NCI-H2196 treated with DMSO at 0.1 percent for 48 hours (cell line): ENCODE results near the gene SGSM1.

ENCODE experiments used
- DNase-seq: peaks from one replicate; lab custom pipeline; 2025; ENCODE audit not compliant: unreplicated experiment; lab: John Stamatoyannopoulos, UW

The SGSM1 gene

GRCh38 chr22:24807284-24807950 is 1.4 kb downstream of the SGSM1 start:
- no peak for DNase-seq

DNA sequence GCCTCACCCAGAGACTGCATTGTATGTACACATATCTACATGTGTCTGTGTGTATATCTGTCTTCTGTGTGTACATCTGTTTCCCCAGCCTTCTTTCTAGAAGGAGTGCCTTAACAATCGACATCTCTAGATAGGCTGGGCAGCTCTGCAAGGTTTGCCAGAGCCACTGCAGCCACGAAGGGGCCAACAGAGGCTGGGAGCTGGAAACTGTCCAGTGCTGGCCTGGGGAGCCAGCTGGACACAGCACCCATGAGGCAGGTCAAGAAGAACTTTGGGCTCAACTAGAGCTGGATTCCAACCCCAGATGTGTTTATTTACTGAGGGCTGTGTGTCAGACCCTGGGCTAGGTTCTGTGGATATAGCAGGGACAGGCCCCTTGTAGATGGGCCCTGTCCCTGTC is 3.3 kb downstream of the SGSM1 start:
- DNase-seq = no peak

DNA sequence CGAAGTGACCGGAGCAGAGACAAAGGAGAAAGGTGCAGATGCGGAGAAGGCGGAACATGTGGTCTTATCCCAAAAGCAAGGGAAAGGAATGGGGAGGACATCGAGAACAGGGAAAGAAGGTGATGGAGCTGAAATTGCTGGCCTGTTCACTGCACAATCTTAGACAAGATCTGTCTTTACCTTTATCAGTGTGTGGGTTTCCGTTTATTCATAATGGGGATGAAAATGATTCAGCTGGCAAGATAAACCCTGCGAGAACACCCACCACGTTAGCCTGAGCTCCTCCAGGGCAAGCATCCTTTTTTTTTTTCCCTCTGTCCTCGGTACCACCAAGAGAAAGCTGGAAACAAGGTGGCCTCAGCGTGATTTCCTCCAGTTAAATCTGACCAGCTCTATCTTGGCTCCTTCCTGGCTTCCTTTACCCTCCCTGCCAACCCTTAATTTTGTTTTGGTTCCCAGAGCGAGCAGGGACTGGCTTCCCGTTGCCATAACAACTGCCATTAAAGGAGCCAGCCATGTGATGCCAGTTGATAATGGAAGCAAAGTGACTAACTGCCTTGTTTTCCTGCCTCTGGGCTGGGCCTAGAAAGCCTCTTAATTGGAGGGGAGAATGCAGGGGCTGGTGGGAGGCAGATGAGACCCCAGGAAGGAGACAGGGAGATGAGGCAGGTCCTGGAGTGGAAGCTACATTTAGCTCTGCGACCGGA is 4.2 kb downstream of the SGSM1 start:
- peak; percentile 19 for DNase-seq

DNA sequence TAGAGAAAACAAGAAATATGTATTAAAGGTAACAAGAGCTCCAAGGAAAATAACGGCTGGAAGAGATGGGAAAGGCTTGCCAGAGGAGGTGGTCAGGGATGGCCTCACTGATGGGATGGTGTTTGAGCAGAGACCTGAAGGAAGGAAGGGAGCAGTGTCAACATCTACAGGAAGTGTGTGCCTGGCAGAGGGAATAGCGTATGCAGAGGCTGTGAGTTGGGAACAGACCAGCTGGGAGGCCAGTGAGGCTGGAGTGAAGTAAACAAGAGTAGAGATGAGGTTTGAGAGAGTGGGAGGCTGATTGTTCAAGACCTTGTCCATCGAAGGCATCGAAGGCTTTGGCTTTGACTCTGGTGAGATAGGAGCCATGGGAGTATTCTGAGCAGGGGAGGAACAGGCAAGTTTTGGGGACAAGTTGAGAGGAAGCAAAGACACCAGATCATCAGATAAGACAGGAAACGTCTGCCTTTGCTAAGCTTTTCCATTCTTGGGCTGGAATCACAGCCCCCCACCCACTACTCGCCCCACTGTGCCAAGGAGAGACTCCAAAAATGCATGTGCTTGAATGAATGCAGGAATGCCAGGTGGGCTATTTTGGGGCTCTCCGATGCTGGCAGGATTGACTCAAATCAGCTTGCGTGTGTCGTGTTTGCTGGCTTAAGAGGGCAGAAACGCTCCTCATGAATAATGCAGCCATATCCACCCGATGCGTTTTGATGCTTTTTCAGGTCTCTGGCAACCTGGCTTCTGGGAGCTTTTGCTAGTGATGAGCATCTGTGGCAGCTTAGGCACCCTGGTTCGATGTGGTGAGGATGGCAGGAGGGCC is 7.2 kb downstream of the SGSM1 start:
- DNase-seq = no peak

DNA sequence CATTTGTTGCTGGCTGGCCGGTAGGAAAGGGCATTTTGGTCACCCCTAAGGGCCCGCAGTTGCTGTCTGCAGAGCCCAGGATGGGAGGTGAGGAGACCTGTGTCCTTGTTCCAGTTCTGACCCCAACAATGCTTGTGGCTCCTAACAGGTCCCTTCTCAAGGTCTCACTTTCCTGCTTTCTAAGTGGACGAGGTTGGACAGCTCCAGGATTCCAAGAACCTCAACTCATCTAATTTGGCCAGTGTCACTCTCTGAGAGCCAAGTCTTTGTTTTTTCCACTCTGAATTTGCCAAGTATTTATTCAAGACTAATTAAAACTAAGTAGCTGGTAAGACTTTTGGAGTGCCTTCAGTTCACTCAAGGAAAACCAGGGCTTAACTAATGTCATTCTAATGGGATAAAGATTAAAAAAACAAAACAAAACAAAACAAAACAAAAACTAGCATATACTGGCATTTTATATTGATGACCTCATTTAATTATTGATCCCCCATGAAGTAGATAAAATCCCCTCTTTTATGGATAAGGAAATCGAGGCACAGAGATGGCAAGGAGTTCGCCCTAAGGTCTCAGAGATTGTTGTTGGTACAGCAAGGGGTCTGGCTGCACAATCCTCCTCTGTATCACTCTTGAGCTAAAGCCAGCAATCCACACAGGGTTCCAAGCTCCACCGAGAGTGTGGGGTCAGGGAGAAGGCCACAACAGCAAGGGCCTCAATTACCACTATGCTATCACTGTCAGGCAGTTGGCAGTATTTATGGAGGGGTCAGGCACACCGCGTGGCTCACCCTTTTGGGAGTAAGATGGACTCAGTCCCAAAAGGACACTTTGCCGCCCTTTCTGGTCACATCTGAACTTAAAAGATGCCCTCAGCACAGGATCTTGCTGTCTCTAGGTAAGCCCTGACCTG is 8.1 kb downstream of the SGSM1 start:
- DNase-seq = no peak

DNA sequence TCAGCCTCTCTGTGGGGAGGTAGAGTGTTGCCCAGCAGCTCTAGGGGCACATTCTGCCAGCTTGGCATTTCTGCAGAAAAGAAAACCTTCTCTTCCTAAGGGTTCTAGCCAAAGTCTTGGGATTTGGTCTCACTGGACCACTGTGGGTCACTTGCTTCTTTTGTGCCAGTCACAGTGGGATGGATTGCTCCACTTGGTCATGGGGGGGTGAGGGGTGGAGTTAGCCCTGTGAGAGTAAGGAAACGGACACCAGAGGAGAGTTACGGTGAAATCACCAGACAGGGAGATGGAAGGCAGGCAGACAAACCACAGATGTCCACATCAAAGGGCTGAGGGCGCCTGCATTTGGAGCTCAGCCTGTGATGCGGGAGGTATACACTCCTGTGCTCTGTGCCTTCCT is 10.8 kb downstream of the SGSM1 start:
- DNase-seq = peak; percentile 11

GRCh38 chr22:24819487-24819886 is 13.5 kb downstream of the SGSM1 start:
- DNase-seq = no peak

DNA sequence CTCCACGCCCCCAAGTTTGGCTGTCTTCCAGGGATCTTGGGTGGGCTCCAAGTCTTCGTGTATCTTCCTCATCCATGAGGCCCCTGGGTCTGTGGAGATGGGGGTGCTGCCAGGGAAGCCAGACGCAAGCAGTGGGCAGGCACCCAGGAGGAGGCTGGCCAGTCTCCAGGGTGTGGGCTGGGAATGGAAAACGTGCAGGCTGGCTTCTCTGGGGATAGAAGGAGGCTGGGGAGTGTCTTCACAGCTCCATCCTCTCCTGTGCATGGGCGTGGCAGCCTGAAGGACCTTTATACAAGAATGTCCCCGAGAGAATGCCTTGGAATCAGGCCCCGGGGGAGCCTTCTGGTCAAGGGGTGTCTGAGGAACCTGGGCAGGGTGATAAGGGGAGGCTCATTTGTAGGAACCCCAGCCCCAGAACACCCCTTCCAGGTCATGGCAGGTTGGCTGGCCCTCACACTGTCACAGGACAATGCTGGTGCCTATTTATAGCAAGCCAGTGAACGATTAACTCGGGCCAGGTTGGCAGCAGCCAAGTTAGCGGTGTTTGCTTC is 14.0 kb downstream of the SGSM1 start:
- peak; percentile 33 for DNase-seq

DNA sequence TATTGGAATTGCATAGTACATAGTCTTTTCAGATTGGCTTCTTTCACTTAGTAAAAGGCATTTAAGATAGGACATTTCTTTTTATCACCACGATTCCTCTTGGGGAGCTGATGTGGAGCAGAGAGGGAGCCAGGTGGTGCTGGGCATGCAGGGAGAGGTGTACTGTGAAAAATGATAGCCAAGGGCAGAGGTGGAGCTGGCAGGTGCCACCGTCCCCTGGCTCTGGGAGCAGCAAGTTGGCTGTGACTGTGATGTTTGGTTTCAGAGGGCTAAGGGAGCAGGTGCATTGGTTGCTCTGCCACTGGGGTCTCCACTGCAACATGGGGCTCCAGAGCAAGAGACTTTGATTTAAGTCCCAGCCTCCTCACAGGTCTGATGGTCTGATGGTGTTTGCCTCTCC is 16.5 kb downstream of the SGSM1 start:
- DNase-seq = peak; percentile 17

- no peak for DNase-seq
These were observed 17.8 kb downstream of the SGSM1 start for GRCh38 chr22:24823787-24824186.

- no peak for DNase-seq
These were observed 18.2 kb downstream of the SGSM1 start for GRCh38 chr22:24824250-24824649.

GRCh38 chr22:24824915-24825314 is 18.9 kb downstream of the SGSM1 start:
- no peak for DNase-seq

- DNase-seq = no peak
These were observed 20.8 kb downstream of the SGSM1 start for GRCh38 chr22:24826710-24827285.

- peak; percentile 74 for DNase-seq
These were observed 21.3 kb downstream of the SGSM1 start for GRCh38 chr22:24827296-24827695.

- no peak for DNase-seq
These were observed 24.4 kb downstream of the SGSM1 start for GRCh38 chr22:24830205-24830979.

DNA sequence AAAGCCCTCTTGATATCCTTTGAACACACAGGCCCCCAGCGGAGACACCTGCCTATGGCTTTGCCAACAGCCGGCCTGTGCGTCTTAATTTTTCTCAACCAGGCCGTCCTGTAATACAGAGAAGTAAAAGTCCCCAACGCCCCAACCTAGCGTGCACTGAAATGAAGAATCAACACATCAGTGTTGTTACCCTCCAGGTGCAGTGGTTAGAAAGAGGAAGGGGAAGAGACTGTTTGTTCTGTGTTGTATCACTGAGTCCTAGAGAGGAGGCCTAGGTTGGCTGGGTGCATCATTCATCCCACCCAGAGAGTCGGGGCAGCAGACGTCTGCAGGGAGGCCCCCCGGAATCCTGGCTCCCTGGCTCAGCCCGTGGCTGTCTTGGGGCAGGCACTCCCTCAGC is 25.7 kb downstream of the SGSM1 start:
- no peak for DNase-seq

DNA sequence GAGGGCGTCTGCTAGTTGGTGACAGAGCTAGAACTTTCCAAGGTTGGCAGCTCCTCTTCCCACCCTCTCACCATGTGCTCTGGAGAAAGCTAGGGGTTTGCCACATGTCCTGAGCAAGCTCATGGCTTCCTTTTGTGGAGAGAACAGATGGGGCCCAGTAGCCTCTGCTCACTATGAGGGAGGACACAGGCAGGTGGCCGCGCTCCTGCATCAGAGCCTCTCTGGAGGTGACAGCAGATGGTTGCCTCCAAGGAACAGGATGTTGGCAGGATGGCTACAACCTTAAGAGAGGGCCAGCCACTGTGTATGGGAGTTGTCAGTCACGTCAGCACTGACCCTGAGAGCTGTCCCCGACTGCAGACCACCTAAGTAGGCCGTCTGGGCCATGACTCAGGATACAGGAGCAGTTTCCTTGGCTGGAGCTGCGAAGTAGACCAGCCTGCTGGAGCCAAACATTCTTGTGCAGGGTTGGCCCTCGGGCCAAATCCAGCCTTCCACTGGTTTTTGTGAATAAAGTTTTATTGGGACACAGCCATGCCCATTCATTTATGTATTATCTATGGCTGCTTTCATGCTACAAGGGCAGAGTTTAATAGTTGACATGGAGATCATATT is 28.0 kb downstream of the SGSM1 start:
- no peak for DNase-seq

GRCh38 chr22:24834845-24835570 is 29.0 kb downstream of the SGSM1 start:
- DNase-seq = no peak
